Medulla oblongata (tissue), 1 donor: ENCODE measurements around the gene IRAK3.

Experiments used
- DNase-seq: peaks from one replicate; pipeline ENCODE4 v3.0.0-alpha.2; 2015; ENCODE audit errors: extremely low spot score

IRAK3 gene

DNA sequence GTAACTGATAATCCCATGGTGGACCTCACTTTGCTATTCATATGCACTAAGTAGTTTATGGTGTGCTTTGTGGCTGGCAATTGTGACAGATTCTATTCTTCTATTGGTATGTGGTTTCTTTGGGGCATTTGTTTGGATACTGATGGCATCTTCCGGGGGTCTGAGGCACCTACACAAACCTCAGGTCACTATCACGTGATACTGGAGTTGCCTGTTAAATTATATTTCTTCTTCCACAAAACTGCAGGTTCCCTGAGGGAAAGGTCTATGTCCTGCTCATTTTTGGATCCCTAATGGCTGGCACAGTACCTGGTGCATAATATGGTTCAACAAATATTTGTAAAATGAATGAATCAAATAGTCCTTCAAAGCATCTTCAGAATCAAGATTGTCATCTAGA, 63.8 kb downstream of the IRAK3 start:
- no peak for DNase-seq

DNA sequence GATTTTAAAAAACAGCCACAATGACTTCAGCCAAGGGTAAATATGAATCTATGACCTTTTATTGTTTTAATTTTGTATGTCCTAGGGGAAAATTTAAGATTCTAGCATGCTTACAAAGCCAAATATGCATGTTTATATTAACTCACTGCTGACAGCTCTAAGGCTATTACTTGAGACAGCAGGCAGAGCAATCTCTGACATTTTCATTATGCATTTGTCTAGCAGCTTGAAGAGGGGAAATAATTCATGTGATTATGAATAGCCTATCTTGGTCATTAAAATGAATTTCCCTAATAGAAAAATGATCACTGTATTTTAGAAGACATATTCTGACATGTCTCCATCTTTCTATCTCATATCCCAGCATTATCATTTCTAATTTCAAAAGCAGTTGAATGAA, 66.7 kb downstream of the IRAK3 start:
- no peak for DNase-seq

DNA sequence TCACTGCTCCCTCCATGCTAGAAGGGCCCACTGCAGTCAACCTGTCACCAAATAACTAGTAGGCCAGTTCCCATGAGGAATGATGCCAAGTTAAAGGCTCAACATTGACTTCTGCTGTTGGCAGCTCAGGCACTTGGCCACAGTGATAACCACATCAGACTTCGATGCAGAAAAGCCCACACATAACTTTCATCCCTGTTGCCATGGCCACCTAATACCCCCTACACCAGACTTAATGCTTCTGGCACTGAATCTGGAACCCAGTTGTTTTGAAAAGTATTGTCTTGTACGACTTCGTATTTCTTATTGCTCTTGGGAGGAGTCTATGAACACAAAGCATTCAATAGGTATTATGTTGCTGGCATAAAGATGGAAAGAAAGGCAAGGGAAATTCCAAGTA, 69.0 kb downstream of the IRAK3 start:
- no peak for DNase-seq

DNA sequence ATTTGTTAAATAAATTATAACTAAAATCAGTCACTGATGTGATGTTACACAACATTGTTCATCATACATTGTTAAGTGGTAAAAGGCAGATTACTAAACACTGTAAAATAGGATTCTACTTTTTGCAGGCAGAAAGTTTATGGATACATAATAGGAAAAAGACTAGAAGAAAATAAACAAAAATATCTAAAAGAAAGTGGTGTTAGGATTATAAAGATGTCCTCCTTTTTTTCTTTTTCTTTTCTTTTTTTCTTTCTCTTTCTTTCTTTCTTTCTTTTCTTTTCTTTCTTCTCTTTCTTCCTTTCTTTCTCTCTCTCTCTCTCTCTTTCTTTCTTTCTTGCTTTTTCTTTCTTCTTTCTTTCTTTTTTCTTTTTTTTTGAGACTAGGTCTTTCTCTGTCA, 73.7 kb downstream of the IRAK3 start:
- no peak for DNase-seq

DNA sequence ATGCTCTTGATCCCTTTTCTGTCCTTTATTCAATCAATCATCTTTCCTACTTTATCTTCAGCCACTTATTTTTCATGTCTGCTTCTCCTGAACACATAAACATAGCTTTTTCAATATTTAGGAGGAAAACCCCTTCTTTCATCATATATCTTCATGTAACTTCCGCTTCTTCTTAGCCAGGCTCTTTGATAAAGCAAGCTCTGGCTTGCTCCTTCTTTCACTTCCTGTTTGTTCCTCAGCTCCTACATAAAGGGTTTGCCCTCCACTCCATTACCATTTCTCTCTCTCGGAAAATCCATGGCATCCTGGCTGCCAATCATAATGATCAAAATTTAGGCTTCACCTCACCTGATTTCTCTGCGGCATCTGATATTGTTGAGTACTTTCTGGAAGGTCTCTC, 79.5 kb downstream of the IRAK3 start:
- peak; percentile 54 for DNase-seq

DNA sequence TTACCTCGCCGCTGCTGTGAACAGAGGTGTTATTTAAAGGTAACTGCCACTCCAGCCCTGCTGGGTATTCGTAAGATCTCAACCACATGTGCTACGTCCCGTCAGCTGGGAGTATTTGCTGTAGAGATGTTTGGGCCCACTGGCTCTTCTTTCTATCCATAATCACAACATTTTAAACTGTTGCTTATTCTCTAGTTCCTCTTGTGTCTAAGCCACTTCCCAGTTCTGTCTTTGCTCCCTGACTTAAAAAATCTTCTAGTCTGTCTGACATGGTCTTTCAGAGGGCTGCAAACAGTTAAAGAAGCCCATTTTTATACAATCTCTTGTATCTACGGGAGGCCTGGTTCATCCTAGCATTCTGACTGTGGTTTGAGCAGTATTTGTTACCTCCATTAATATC, 80.1 kb downstream of the IRAK3 start:
- peak; percentile 7 for DNase-seq

DNA sequence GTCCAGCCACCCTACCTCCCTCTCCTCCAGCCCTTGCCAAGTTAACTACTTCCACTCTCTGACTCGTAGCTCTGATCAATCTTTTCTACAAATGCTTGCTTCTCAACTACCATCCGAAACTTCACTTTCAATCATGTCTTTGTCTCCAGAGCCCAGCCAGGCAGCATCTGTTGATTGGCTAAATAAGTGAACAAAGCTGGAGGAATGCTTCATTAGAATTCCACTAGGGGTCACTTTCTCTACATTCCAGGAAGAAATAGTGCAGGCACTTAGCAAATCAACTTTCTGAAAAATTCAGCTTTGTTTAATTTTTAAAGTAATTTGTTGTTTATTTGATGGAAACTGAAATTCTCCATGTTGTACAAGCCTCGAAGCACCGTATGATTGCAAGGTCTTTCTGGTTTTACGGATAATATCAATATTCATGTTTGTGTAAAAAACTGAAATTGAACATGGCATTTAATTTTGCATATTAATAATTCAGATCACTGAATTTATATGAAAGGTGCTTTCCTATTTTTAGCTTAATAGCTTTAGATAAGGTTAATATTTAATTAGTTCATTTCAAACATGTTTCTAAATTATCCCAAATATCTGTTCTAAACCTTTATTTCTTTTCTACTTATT, 80.9 kb downstream of the IRAK3 start:
- peak; percentile 85 for DNase-seq

DNA sequence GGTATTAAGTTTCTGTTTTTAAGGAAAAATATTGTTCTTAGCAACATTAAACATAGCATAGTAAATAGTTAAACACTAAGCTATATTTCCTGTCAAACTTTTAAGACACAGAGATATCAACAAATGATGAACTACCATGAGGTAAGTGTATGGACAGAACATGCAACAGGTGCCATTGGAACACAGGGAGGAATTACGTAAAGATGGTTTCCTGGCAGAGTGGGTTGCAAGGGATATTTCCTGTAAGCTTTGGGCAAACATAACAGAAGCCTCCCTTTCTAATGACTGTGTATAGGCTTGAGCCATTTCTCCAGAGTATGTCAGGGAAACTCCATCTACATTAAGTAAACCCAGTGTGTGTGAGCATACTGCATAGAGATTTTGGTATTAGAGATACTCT, 81.6 kb downstream of the IRAK3 start:
- no peak for DNase-seq

DNA sequence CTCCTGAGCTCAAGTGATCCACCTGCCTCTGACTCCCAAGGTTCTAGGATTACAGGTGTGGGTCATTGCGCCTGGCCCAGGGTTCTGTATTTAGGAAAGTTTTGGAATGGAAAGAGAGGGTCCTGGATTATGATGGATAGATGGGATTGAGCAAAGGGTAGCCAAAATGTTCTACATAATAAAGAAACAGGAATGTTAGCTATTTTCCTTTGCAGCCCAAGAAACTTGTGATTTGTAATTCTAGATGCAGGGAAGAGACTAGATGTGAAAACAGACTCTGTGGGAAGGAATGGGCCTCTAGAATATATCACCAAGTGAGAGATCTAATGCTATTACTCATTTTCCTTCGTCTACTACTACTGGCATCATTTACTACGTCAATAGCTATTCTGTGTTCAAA, 83.6 kb downstream of the IRAK3 start:
- DNase-seq = no peak

DNA sequence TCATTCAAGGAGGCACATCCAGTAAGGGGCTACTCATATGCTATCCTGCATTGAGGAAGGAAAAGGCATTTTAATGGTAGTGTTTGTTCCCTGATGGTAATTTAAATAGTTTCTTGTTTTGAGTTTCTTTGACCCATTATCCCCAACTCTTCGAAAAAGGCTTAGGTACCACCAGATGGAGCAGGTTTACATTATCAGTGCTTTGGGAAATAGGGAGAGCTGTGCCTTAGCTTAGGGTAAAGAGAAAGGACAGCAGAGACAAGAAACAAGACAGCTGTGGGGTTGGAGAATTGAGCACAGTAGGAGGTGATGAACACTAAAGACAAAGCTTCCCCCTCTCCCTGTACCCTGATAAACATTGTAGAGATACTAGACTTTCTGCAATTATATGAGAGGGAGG, 84.1 kb downstream of the IRAK3 start:
- DNase-seq = no peak

DNA sequence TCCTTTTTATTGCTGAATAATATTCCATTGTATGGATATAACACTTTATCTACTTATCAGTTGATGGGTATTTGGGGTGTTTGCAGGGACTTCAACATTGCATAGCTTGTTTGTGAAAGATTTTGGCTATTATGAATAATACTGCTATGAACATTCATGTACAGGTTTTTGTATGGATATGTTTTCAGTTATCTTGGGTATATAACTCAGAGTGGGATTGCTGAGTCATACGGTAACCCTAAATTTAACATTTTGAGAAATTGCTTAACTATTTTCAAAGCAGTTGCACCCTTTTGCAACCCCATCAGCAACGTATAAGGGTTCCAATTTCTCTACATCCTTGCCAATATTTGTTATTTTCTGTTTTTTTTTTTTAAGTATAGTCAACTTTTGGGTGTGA, 86.0 kb downstream of the IRAK3 start:
- no peak for DNase-seq

DNA sequence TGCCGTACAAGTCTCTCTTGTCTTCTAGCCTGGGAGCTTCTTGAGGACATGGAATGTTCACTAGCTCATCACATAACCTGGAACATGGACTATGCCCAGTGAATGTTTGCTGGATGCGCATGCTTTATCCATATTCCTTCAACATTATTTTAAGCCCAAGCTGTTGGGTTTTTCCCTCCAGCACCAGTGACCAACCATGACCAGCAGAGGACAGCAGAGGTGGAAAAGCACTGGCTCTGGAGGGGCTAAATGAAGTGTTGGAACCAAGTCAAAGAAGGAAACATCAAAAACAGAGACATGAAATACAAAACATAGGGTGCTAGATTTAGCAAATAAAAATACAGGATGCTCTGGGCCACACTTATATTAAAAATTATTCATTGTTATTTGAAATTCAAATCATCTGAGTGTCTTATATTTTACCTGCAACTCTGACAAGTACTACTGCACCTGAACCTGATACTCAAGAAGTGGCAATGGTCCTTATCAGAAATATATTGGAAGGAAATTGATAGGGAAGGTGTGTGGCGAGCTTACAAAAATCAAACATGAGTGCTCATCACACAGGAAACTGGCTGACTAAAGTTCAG, 90.2 kb downstream of the IRAK3 start:
- DNase-seq = peak; percentile 38

DNA sequence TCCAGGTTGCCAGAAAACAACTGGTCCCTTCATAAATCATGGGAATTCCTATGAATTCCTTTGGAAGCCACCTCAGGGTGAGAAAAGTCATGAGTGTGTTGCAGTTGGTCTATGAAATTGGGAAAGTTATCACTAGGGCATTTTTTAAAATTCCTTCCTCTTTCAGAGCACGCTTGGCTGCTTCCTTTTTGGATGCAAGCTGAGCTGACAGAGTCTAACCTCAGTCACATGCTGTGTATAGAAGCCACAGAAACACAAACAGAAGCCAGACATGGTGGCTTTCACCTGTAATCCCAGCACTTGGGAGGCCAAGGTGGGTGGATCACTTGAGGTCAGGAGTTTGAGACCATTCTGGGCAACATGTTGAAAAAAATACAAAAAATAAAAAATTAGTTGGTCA, 91.5 kb downstream of the IRAK3 start:
- peak; percentile 26 for DNase-seq

DNA sequence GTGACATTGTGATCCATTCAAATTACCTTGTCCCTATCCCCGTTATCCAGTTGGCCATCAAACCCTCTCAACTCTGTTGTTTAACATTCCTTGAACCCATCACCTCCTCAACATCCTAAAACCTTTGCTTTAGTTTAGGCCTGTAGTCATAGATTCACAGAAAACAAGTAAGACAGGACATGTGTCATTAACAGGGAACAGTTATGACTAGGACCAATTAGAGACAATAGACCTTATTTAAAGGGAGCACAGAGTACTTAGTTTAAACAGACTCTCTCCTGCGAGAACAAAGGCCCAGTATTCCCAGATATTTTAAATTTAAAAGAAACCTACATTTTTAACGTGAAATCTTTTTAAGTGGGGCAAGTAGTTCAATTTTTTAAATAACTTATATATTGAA, 93.2 kb downstream of the IRAK3 start:
- DNase-seq = no peak

DNA sequence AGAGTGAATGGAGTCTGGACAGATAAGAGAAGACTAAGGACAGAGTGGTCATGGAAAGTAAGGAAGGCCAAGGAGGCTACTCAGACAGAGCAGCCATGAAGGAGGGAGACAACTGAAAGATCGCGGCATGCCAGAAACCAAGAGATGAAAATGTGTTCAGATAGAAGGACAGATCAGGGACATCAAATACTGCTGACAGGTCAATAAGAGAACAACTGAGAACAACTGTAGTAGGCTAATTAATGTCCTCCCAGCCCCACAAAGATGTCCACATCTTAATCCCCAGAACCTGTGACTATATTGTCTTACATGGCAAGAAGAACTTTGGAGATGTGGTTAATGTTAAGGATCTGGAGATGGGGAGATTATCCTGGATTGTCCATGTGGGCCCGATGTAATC, 98.3 kb downstream of the IRAK3 start:
- DNase-seq = no peak

DNA sequence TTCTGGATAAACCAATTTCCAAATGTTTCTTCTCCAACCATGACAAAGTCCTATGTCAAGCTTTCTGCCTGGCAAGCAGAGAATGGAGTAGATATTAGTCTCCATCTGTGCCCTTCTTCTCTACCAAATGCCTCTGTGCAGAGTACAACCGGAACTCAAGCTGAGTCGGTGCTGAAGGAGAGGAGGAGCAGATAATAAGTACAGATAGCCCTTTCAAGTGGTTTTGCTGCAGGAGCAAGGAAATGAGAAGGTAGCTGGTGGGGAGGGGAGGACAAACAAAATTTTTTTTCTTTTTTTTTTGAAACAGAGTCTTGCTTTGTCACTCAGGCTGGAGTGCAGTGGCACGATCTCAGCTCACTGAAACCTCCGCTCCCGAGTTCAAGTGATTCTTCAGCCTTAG, 99.1 kb downstream of the IRAK3 start:
- DNase-seq = no peak

DNA sequence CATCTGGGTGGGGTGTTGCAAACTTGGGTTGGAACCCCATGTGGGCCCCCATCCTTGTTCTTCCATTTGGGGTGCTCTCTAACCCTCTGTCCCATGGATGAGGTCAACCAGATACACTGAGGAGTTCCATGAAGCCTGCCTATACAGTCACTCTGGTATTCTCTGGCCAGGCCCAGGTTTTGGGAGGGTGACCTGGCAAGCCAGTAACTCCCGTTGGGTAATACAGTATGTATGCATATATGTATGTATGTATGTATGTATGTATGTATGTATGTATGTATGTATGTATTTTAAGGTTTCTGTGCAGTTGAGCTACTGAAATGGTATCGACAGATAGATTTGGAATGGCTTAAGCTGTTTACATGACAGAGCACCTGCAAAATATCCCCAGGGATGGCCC, 100.5 kb downstream of the IRAK3 start:
- no peak for DNase-seq

DNA sequence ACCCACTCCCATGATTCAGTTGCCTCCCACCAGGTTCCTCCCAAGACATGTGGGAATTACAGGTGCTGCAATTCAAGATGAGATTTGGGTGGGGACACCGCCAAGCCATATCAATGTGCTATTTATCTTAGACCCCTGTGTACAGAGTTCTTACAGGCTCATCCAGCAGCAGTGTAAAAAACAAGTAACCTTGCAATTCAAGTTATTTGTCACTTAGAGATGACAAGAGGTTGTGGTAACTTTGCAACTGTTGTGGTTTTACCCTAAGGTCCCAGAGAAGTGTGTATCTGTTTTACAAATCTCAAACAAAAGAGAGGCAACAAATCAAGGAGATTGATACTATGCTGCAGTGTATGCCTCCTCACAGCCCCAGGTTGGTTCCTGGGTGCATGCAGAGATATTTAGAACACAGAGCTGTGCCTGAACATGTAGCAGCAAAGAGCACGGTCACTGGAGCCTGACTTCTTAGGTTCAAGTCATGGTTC, 101.7 kb downstream of the IRAK3 start:
- no peak for DNase-seq

DNA sequence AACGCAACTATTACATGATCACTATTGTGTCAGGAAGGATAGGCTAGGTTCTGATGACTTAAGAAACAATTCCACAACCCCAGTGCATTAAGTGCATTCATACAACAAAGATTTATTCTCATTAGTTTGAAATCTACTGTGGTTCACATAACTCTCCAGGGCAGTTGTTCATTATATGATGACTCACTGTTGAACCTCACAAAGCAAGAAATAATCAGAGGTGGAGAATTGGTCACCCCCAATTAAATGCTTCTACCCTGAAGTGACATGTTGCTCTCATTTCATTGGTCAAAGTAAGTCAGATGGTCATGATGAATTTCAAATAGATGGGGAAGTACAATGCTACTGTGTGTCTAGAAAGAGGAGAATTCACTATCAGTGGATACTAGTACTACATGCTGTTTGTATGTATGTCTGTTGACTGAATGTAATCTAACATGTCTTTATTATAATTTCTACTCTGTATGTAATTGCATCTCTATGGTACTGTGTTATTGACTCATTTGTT, 107.2 kb downstream of the IRAK3 start:
- no peak for DNase-seq

DNA sequence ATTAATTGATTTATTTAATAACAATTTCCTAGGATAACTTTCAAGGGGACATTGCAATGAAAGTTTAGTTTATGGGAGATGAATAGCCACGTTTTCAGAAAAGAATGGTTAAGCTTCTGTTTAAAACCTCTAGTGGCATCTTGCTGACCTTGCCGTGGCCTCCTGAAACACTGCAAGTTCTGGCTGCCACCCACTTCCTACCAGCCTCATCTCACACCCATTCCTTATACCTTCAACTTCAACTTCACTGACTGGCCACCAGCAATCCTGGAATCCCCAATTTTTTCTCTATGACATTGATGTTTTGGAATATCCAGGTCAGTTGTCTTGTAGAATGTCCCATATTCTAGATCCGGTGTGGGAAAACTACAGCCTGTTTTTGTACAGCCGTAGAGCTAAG, 108.1 kb downstream of the IRAK3 start:
- DNase-seq = no peak

DNA sequence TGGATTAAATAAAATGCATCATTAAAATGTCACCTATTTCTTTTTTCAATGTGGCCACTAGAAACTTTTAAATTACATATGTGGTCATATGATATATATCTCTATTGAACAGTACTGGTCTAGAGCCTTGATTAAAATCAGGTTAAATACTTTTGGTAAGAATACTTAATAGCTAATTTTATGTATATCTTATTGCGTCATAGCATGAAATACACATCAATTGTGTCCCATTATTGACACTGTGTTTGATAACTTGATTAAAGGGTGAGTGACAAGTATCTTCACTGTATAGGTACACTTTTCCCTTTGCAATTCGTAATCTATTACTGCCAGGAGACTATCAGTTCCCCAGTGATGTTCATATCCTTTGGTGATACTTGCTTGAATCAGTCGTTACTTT, 108.9 kb downstream of the IRAK3 start:
- no peak for DNase-seq

DNA sequence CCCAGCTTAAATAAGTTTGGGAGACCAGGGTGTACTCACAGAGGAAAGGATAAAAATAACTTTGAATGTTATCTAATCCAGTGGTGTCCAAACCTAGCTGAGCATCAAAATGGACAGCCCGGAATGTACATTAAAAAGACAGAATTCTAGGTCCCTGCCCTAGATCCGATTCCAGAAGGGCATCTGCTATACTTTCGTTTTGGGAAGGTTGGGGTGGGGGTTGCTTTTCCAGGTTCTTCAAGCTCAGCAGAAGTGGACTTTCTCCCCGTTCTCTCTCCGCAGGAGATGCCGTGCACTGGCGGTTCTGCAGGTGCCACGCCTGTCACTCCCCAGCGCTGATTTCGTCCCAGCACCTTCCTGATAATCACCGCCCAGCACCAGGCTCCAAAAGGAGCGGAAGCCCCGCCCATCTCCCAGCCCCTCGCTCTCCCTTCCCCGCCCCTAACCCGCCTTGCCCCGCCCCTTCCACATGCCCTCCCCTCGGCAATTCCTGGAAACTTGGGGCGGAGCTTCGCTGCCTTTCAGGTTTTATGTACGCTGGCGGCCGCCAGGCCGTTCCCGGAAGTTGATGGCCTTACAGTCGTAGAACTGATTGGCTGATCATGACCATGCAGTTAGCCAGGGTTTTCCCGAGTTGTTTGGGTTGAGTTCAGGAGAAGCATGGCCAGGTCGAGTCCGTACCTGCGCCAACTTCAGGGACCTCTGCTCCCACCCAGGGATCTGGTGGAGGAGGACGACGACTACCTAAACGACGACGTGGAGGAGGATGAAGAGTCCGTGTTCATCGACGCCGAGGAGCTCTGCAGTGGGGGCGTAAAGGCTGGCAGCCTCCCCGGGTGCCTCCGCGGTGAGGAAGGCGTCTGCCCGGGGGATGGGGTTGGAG, 113.2 kb downstream of the IRAK3 start, which contains the start of gene HELB:
TSS of gene HELB (plus strand) at position 550 of the 883 bp plus-strand sequence. CDS start at position 661, 111 bp downstream.
- peak; percentile 98 for DNase-seq

DNA sequence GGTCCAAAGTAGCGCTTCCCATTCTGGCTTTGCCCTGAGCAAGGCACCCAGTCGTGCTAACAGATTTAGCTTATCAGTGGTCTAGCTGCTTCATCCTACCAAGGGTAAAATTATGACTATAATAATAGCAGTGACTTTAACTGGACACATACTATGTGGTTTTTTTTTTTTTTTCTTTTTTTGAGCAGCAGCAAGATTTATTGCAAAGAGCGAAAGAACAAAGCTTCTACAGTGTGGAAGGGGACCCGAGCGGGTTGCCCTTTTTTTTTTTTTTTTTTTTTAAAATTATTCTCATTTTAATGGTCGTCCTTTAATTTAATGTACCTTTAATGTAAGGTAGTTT, 113.8 kb downstream of the IRAK3 start:
- no peak for DNase-seq
